Gastrocnemius medialis (tissue), 4 donors: ENCODE data around the gene KCNAB1.

Experiments
- POLR2A ChIP-seq, 2 donors: fragments of 450-650 bp; IDR thresholded peaks; one replicate each; pipeline ENCODE4 v1.6.1; 2017; ENCODE audit warnings: antibody characterized with exemption in 2 of 2, mild to moderate bottlenecking in 2 of 2, moderate library complexity in 2 of 2
- TF ChIP-seq, protein P1 (sequence below), 5 experiments: fragments of 450-650 bp in 3 of 5; fragments of 200-600 bp in 2 of 5; sonication (generic) in 2 of 5; IDR thresholded peaks in 4 of 5; conservative IDR thresholded peaks in 1 of 5; 1 replicate in 4 of 5; 2 replicates in 1 of 5; pipeline ENCODE4 v1.5.1; 2016 to 2019; ENCODE audit warnings: antibody characterized with exemption in 5 of 5, mild to moderate bottlenecking in 3 of 5, moderate library complexity in 3 of 5

DNA sequence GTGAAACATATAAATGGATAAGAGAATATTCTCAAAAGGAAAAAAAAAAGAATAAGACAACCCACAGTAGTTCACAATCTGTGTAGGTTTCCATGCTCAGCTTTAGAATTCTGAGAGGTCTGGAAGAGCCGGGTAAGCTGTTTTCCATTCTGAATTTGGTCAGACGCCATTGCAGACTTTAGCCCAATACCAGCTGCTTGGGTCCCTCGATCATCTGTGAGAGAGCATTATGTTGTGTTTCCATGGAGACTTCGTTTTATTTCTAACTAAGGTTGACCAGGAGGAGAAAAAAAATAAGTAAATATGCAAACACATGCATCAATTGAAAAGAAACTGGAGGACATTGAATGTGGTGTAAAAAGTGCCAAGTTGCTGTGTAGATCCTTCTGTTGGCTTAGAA, 25.5 kb downstream of the KCNAB1 start:
- TF ChIP-seq, protein P1, sequence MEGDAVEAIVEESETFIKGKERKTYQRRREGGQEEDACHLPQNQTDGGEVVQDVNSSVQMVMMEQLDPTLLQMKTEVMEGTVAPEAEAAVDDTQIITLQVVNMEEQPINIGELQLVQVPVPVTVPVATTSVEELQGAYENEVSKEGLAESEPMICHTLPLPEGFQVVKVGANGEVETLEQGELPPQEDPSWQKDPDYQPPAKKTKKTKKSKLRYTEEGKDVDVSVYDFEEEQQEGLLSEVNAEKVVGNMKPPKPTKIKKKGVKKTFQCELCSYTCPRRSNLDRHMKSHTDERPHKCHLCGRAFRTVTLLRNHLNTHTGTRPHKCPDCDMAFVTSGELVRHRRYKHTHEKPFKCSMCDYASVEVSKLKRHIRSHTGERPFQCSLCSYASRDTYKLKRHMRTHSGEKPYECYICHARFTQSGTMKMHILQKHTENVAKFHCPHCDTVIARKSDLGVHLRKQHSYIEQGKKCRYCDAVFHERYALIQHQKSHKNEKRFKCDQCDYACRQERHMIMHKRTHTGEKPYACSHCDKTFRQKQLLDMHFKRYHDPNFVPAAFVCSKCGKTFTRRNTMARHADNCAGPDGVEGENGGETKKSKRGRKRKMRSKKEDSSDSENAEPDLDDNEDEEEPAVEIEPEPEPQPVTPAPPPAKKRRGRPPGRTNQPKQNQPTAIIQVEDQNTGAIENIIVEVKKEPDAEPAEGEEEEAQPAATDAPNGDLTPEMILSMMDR (IDR thresholded peaks at IDR 0.05 in 4 of 5, conservative IDR thresholded peaks at IDR 0.05 in 1 of 5) = no peak
- TF ChIP-seq POLR2A (IDR thresholded peaks at IDR 0.05) = no peak
